Ishikawa (cell line): ENCODE data around the gene UBE3D.

Source experiments
- CEBPB ChIP-seq: IDR thresholded peaks from 2 replicates; pipeline ENCODE4 v1.6.1; 2012
- CREB1 ChIP-seq: IDR thresholded peaks from 2 replicates; pipeline ENCODE4 v1.6.1; 2012; ENCODE audit warnings: low read depth
- EP300 ChIP-seq: IDR thresholded peaks from 2 replicates; pipeline ENCODE4 v1.6.1; 2012; ENCODE audit warnings: borderline replicate concordance
- FOXM1 ChIP-seq: IDR thresholded peaks from 2 replicates; pipeline ENCODE4 v1.6.1; 2012; ENCODE audit warnings: low read depth, borderline replicate concordance
- NFIC ChIP-seq: IDR thresholded peaks from 2 replicates; pipeline ENCODE4 v1.6.1; 2012
- RAD21 ChIP-seq: IDR thresholded peaks from 2 replicates; pipeline ENCODE4 v1.6.1; 2012; ENCODE audit warnings: low read depth
- TAF1 ChIP-seq: IDR thresholded peaks from 2 replicates; pipeline ENCODE4 v1.6.1; 2012; ENCODE audit warnings: low read depth, mild to moderate bottlenecking
- TCF12 ChIP-seq: IDR thresholded peaks from 2 replicates; pipeline ENCODE4 v1.6.1; 2012; ENCODE audit warnings: low read depth
- TEAD4 ChIP-seq: IDR thresholded peaks from 2 replicates; pipeline ENCODE4 v1.6.1; 2012
- YY1 ChIP-seq: IDR thresholded peaks from 2 replicates; pipeline ENCODE4 v1.6.1; 2012; ENCODE audit warnings: low read depth
- ZBTB7A ChIP-seq: IDR thresholded peaks from 2 replicates; pipeline ENCODE4 v1.6.1; 2012; ENCODE audit warnings: low read depth
- TF ChIP-seq, protein P1 (sequence below): IDR thresholded peaks from 2 replicates; pipeline ENCODE4 v1.6.1; 2012
- TF ChIP-seq, protein P2 (sequence below): IDR thresholded peaks from 2 replicates; pipeline ENCODE4 v1.6.1; 2012
- TF ChIP-seq, protein P3 (sequence below): IDR thresholded peaks from 2 replicates; pipeline ENCODE4 v1.6.1; 2012; ENCODE audit warnings: low read depth, mild to moderate bottlenecking

DNA sequence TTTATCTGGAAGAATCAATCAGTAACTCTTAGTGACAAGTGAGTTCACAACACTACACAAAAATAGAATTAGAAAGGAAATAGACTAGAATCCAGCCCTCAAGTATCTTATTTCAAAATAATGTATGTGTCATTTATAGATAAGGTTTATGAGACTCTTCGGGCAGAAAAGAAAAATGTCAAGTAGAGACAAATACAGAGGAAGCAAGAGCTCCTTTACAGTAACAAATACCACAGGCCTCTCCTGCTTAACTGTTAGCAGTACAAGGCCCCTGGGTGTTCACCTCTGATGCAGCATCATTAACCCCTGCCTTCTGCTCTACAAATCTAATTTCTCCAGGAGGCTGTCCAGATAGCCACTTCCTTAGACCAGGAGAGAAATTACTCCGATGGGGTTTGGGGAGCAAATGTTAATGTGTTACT lies 76.7 kb downstream of the UBE3D start:
- TF ChIP-seq, protein P1, sequence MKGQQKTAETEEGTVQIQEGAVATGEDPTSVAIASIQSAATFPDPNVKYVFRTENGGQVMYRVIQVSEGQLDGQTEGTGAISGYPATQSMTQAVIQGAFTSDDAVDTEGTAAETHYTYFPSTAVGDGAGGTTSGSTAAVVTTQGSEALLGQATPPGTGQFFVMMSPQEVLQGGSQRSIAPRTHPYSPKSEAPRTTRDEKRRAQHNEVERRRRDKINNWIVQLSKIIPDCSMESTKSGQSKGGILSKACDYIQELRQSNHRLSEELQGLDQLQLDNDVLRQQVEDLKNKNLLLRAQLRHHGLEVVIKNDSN: no peak
- TF ChIP-seq YY1 (no peak), RAD21 (no peak), TEAD4 (no peak), NFIC (no peak), FOXM1 (no peak), TCF12 (no peak), EP300 (no peak), TAF1 (no peak), CREB1 (no peak), CEBPB (no peak), ZBTB7A (no peak)
- TF ChIP-seq, protein P2, sequence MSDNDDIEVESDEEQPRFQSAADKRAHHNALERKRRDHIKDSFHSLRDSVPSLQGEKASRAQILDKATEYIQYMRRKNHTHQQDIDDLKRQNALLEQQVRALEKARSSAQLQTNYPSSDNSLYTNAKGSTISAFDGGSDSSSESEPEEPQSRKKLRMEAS: no peak
- TF ChIP-seq, protein P3, sequence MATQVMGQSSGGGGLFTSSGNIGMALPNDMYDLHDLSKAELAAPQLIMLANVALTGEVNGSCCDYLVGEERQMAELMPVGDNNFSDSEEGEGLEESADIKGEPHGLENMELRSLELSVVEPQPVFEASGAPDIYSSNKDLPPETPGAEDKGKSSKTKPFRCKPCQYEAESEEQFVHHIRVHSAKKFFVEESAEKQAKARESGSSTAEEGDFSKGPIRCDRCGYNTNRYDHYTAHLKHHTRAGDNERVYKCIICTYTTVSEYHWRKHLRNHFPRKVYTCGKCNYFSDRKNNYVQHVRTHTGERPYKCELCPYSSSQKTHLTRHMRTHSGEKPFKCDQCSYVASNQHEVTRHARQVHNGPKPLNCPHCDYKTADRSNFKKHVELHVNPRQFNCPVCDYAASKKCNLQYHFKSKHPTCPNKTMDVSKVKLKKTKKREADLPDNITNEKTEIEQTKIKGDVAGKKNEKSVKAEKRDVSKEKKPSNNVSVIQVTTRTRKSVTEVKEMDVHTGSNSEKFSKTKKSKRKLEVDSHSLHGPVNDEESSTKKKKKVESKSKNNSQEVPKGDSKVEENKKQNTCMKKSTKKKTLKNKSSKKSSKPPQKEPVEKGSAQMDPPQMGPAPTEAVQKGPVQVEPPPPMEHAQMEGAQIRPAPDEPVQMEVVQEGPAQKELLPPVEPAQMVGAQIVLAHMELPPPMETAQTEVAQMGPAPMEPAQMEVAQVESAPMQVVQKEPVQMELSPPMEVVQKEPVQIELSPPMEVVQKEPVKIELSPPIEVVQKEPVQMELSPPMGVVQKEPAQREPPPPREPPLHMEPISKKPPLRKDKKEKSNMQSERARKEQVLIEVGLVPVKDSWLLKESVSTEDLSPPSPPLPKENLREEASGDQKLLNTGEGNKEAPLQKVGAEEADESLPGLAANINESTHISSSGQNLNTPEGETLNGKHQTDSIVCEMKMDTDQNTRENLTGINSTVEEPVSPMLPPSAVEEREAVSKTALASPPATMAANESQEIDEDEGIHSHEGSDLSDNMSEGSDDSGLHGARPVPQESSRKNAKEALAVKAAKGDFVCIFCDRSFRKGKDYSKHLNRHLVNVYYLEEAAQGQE: no peak
